Osteoblast (primary cell): ENCODE data around the gene TCF7L2. TPM values are rescaled to one million over a fixed set of nuclear protein-coding genes. Genes with fewer than 3 reads are reported as not detected.

Source experiments
- DNase-seq: peaks from one replicate; pipeline ENCODE4 v3.0.0; 2011; ENCODE audit warnings: low spot score, mixed read lengths; ENCODE audit not compliant: insufficient read length; ENCODE audit errors: missing footprints
- H2AFZ ChIP-seq: 2 replicates; pipeline ENCODE4 v1.6.0; 2011; ENCODE audit warnings: mild to moderate bottlenecking, low read length
- H3K27ac ChIP-seq: 2 replicates; pipeline ENCODE4 v1.5.1; 2011; ENCODE audit warnings: mild to moderate bottlenecking, low read depth, low read length, moderate library complexity
- H3K27me3 ChIP-seq: 2 replicates; pipeline ENCODE4 v1.6.0; 2012; ENCODE audit warnings: mild to moderate bottlenecking, control low read depth, inconsistent platforms, low read length, moderate library complexity; ENCODE audit not compliant: insufficient read depth
- H3K36me3 ChIP-seq: 2 replicates; pipeline ENCODE4 v1.5.1; 2011; ENCODE audit warnings: mild to moderate bottlenecking, low read length, control low read depth, moderate library complexity; ENCODE audit not compliant: insufficient read depth
- H3K4me1 ChIP-seq: 2 replicates; pipeline ENCODE4 v1.5.1; 2011; ENCODE audit warnings: mild to moderate bottlenecking, low read length, control low read depth, moderate library complexity; ENCODE audit not compliant: insufficient read depth
- H3K4me2 ChIP-seq: 2 replicates; pipeline ENCODE4 v1.6.0; 2011; ENCODE audit warnings: mild to moderate bottlenecking, low read length; ENCODE audit not compliant: insufficient read depth
- H3K4me3 ChIP-seq: fragments of 200-600 bp; sonication (generic); 3 replicates; pipeline ENCODE4 v1.5.1; 2012; ENCODE audit warnings: mild to moderate bottlenecking, low read length, inconsistent platforms; ENCODE audit not compliant: insufficient read depth
- H3K79me2 ChIP-seq: 2 replicates; pipeline ENCODE4 v1.6.0; 2012; ENCODE audit warnings: mild to moderate bottlenecking, low read length, control low read depth, inconsistent platforms; ENCODE audit not compliant: insufficient read depth
- H3K9me3 ChIP-seq: 2 replicates; pipeline ENCODE4 v1.5.1; 2011; ENCODE audit warnings: low read depth, low read length, control low read depth
- H4K20me1 ChIP-seq: 2 replicates; pipeline ENCODE4 v1.6.0; 2012; ENCODE audit warnings: mild to moderate bottlenecking, low read length, control low read depth; ENCODE audit not compliant: insufficient read depth
- CTCF ChIP-seq: IDR thresholded peaks from 2 replicates; pipeline ENCODE4 v1.5.1; 2011; ENCODE audit warnings: mild to moderate bottlenecking, low read depth, low read length, moderate library complexity; ENCODE audit errors: extremely low read depth
- total RNA-seq: library from RNA; depleted of rRNA; stranded (reverse); fragments of >200 nt; gene quantifications from 2 replicates; pipeline ENCODE4 v1.2.3, GENCODE V29; 2012

The TCF7L2 gene
- total RNA-seq, 1 donor: 9.0 TPM

GRCh38 chr10:113167702-113168101, 217.7 kb downstream of the TCF7L2 start:
- Histone ChIP-seq H3K79me2 (no peaks in the 10 kb centered on the region), H3K4me3 (no peak overlapping the region), H3K9me3 (no peaks in the 10 kb centered on the region), H2AFZ (no peak overlapping the region), H3K36me3 (no peaks in the 10 kb centered on the region), H3K27ac (no peak overlapping the region), H3K4me1 (no peaks in the 10 kb centered on the region), H3K27me3 (no peaks in the 10 kb centered on the region), H3K4me2 (no peak overlapping the region), H4K20me1 (peaks cover 3% of the 10 kb centered on the region)
- no peak for TF ChIP-seq CTCF
- DNase-seq: no peak

- no peak for DNase-seq
- no peak for TF ChIP-seq CTCF
- peaks cover 3% of the 10 kb centered on the region for H4K20me1 ChIP-seq
- H3K4me3 ChIP-seq: no peak overlapping the region
- H3K4me1 ChIP-seq: no peaks in the 10 kb centered on the region
- no peak overlapping the region for H3K27ac ChIP-seq
- H2AFZ ChIP-seq: no peak overlapping the region
- H3K27me3 ChIP-seq: no peaks in the 10 kb centered on the region
- H3K9me3 ChIP-seq: no peaks in the 10 kb centered on the region
- H3K4me2 ChIP-seq: no peak overlapping the region
- no peaks in the 10 kb centered on the region for H3K79me2 ChIP-seq
- no peaks in the 10 kb centered on the region for H3K36me3 ChIP-seq
These were observed 218.5 kb downstream of the TCF7L2 start for GRCh38 chr10:113168584-113168983.

GRCh38 chr10:113169111-113169510, 219.1 kb downstream of the TCF7L2 start:
- no peak overlapping the region for H3K4me3 ChIP-seq
- H3K79me2 ChIP-seq: no peaks in the 10 kb centered on the region
- H4K20me1 ChIP-seq: peaks cover 2% of the 10 kb centered on the region
- no peaks in the 10 kb centered on the region for H3K4me1 ChIP-seq
- DNase-seq: no peak
- no peaks in the 10 kb centered on the region for H3K36me3 ChIP-seq
- no peaks in the 10 kb centered on the region for H3K27me3 ChIP-seq
- no peak overlapping the region for H2AFZ ChIP-seq
- TF ChIP-seq CTCF: no peak
- no peak overlapping the region for H3K4me2 ChIP-seq
- H3K9me3 ChIP-seq: no peaks in the 10 kb centered on the region
- H3K27ac ChIP-seq: no peak overlapping the region

GRCh38 chr10:113169853-113170460, 219.9 kb downstream of the TCF7L2 start:
- TF ChIP-seq CTCF: no peak
- no peaks in the 10 kb centered on the region for H3K9me3 ChIP-seq
- H3K79me2 ChIP-seq: no peaks in the 10 kb centered on the region
- H4K20me1 ChIP-seq: no peaks in the 10 kb centered on the region
- H3K4me2 ChIP-seq: no peak overlapping the region
- H2AFZ ChIP-seq: no peak overlapping the region
- no peak overlapping the region for H3K27ac ChIP-seq
- no peaks in the 10 kb centered on the region for H3K36me3 ChIP-seq
- DNase-seq: no peak
- no peak overlapping the region for H3K4me3 ChIP-seq
- no peaks in the 10 kb centered on the region for H3K27me3 ChIP-seq
- H3K4me1 ChIP-seq: no peaks in the 10 kb centered on the region
